HEK293T (cell line): ENCODE data around the gene PIK3CB.

Source experiments
- ARNT ChIP-seq: fragments of 450-650 bp; IDR thresholded peaks from 2 replicates; pipeline ENCODE4 v1.6.1; 2017; ENCODE audit warnings: mild to moderate bottlenecking
- BHLHE40 ChIP-seq: fragments of 450-650 bp; IDR thresholded peaks from 2 replicates; pipeline ENCODE4 v1.6.1; 2016; ENCODE audit warnings: mild to moderate bottlenecking, moderate library complexity, borderline replicate concordance
- ELF4 ChIP-seq: fragments of 450-650 bp; IDR thresholded peaks from 2 replicates; pipeline ENCODE4 v1.6.1; 2017; ENCODE audit warnings: antibody characterized with exemption
- FOXA1 ChIP-seq: fragments of 450-650 bp; IDR thresholded peaks from 2 replicates; pipeline ENCODE4 v1.6.1; 2016; ENCODE audit warnings: mild to moderate bottlenecking
- FOXK2 ChIP-seq: fragments of 450-650 bp; IDR thresholded peaks from 2 replicates; pipeline ENCODE4 v1.6.1; 2016; ENCODE audit warnings: mild to moderate bottlenecking
- FOXM1 ChIP-seq: fragments of 450-650 bp; IDR thresholded peaks from 2 replicates; pipeline ENCODE4 v1.6.1; 2017; ENCODE audit warnings: mild to moderate bottlenecking, borderline replicate concordance
- NFRKB ChIP-seq: fragments of 450-650 bp; IDR thresholded peaks from 2 replicates; pipeline ENCODE4 v1.6.1; 2016; ENCODE audit warnings: mild to moderate bottlenecking, moderate library complexity
- SP1 ChIP-seq: fragments of 450-650 bp; IDR thresholded peaks from 2 replicates; pipeline ENCODE4 v1.6.1; 2017
- TARDBP ChIP-seq: fragments of 450-650 bp; IDR thresholded peaks from 2 replicates; pipeline ENCODE4 v1.6.1; 2016

DNA sequence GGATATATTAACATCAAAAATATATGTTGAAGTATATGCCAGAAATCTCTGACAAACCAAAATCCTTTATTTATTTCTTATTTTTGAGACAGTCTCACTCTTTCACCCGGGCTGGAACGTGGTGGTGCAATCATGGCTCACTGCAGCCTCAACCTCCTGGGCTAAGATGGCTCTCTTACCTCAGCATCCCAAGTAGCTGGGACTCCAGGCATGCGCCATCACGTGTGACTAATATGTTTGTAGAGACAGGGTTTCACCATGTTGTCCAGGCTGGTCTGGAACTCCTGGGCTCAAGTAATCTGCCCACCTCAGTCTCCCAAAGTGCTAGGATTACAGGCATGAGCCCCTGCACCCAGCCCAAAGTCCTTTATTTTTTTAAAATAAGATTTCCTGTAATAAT is 214.3 kb downstream of the PIK3CB start:
- TF ChIP-seq FOXA1, result no peak
- TF ChIP-seq BHLHE40, result no peak
- no peak for TF ChIP-seq FOXM1
- no peak for TF ChIP-seq ELF4
- no peak for TF ChIP-seq NFRKB
- TF ChIP-seq SP1, result no peak
- TF ChIP-seq FOXK2, result no peak
- TF ChIP-seq TARDBP, result no peak
- TF ChIP-seq ARNT, result no peak
